AG09319 (cell line): Measurements from ENCODE around the gene EDIL3.
"Not testable (repeated sequence)": the region's sequence is repeated elsewhere in the genome, so short reads cannot be mapped to it uniquely, and the experiment has no call there.

Experiments used
- DNase-seq: peaks from one replicate; pipeline ENCODE4 v3.0.0-alpha.2; 2010; ENCODE audit warnings: low read depth; ENCODE audit errors: extremely low read depth
- CTCF ChIP-seq: IDR thresholded peaks from 2 replicates; pipeline ENCODE4 v1.5.1; 2011; ENCODE audit warnings: low read depth, mild to moderate bottlenecking, inconsistent platforms, low read length, moderate library complexity

EDIL3 gene

GRCh38 chr5:84184857-84185256 is 199.8 kb downstream of the EDIL3 start:
- no peak for DNase-seq

GRCh38 chr5:84181093-84181492 is 203.6 kb downstream of the EDIL3 start:
- TF ChIP-seq CTCF, result no peak
- DNase-seq, result no peak

More at GRCh38 chr5:84184857-84185256, 199.8 kb downstream of the EDIL3 start:
- no peak for TF ChIP-seq CTCF

- no peak for TF ChIP-seq CTCF
- DNase-seq, result no peak
Observed at GRCh38 chr5:84168841-84169240, 215.8 kb downstream of the EDIL3 start.

GRCh38 chr5:84163671-84164070 is 221.0 kb downstream of the EDIL3 start:
- no peak for TF ChIP-seq CTCF
- DNase-seq, result no peak

- DNase-seq, result no peak
Observed at GRCh38 chr5:84162695-84163094, 222.0 kb downstream of the EDIL3 start.

GRCh38 chr5:84160650-84161049 is 224.0 kb downstream of the EDIL3 start:
- DNase-seq, result not testable (repeated sequence)

More at GRCh38 chr5:84162695-84163094, 222.0 kb downstream of the EDIL3 start:
- no peak for TF ChIP-seq CTCF

GRCh38 chr5:84149094-84149493 is 235.6 kb downstream of the EDIL3 start:
- TF ChIP-seq CTCF, result no peak
- DNase-seq, result no peak

GRCh38 chr5:84148651-84149050 is 236.0 kb downstream of the EDIL3 start:
- TF ChIP-seq CTCF, result no peak
- no peak for DNase-seq
